Liver (tissue), 9 donors: ENCODE data around the gene ATL2. TPM values are rescaled to one million over a fixed set of nuclear protein-coding genes. Genes with fewer than 3 reads are reported as not detected.

Experiments used
- DNase-seq: peaks from one replicate; pipeline ENCODE4 v3.0.0-alpha.2; 2017; ENCODE audit warnings: low spot score
- H3K27ac ChIP-seq, 2 donors: one replicate each; pipeline ENCODE4 v1.7.0; 2013; ENCODE audit warnings: inconsistent platforms in 2 of 2, low read length in 2 of 2, control low read depth in 1 of 2, low read depth in 1 of 2, mild to moderate bottlenecking in 1 of 2
- H3K27me3 ChIP-seq, 4 donors: one replicate each; pipeline versions ENCODE4 v1.6.1 to v1.7.0; 2013; ENCODE audit warnings: low read length in 3 of 4, inconsistent platforms in 1 of 4, mild to moderate bottlenecking in 1 of 4, moderate library complexity in 1 of 4; ENCODE audit not compliant: control insufficient read depth in 4 of 4, insufficient read depth in 4 of 4
- H3K36me3 ChIP-seq, 4 donors: one replicate each; pipeline versions ENCODE4 v1.6.1 to v1.7.0; 2013; ENCODE audit warnings: low read length in 3 of 4, mild to moderate bottlenecking in 3 of 4, low read depth in 1 of 4, moderate library complexity in 1 of 4; ENCODE audit not compliant: control insufficient read depth in 4 of 4, insufficient read depth in 3 of 4
- H3K4me1 ChIP-seq, 4 donors: one replicate each; pipeline versions ENCODE4 v1.6.1 to v1.7.0; 2013; ENCODE audit warnings: low read length in 3 of 4, mild to moderate bottlenecking in 3 of 4, moderate library complexity in 1 of 4; ENCODE audit not compliant: control insufficient read depth in 4 of 4, insufficient read depth in 4 of 4
- H3K4me3 ChIP-seq, 3 donors: one replicate each; pipeline versions ENCODE4 v1.6.1 to v1.7.0; 2013; ENCODE audit warnings: low read length in 3 of 3, control low read depth in 1 of 3, low read depth in 1 of 3, mild to moderate bottlenecking in 1 of 3
- H3K9ac ChIP-seq, 2 donors: one replicate each; pipeline ENCODE4 v1.7.0; 2013; ENCODE audit warnings: low read length in 2 of 2, mild to moderate bottlenecking in 2 of 2, moderate library complexity in 2 of 2, control low read depth in 1 of 2, low read depth in 1 of 2
- H3K9me3 ChIP-seq, 4 donors: one replicate each; pipeline versions ENCODE4 v1.6.1 to v1.7.0; 2013; ENCODE audit warnings: low read length in 3 of 4; ENCODE audit not compliant: control insufficient read depth in 4 of 4
- ATF3 ChIP-seq: IDR thresholded peaks from 2 replicates; pipeline ENCODE4 v1.6.1; 2016; ENCODE audit warnings: antibody characterized with exemption
- CTCF ChIP-seq: fragments of 150-350 bp; IDR thresholded peaks from 2 replicates; pipeline ENCODE4 v1.5.1; 2017; ENCODE audit warnings: improper control_type of control experiment, low read depth, low read length; ENCODE audit not compliant: missing input control
- EGR1 ChIP-seq, 2 donors: IDR thresholded peaks; 2 replicates each; pipeline ENCODE4 v1.6.1; 2016 to 2018; ENCODE audit warnings: antibody characterized with exemption in 2 of 2, low read depth in 2 of 2
- FOXA1 ChIP-seq: IDR thresholded peaks from 2 replicates; pipeline ENCODE4 v1.6.1; 2016; ENCODE audit warnings: antibody characterized with exemption
- FOXA2 ChIP-seq: IDR thresholded peaks from 2 replicates; pipeline ENCODE4 v1.6.1; 2016; ENCODE audit warnings: antibody characterized with exemption
- GABPA ChIP-seq, 2 donors: IDR thresholded peaks in 1 of 2; conservative IDR thresholded peaks in 1 of 2; 2 replicates each; pipeline ENCODE4 v1.6.1; 2016; ENCODE audit warnings: antibody characterized with exemption in 2 of 2, mild to moderate bottlenecking in 1 of 2, moderate library complexity in 1 of 2
- HNF4A ChIP-seq, 2 donors: conservative IDR thresholded peaks; 2 replicates each; pipeline ENCODE4 v1.6.1; 2016; ENCODE audit warnings: antibody characterized with exemption in 2 of 2, mild to moderate bottlenecking in 2 of 2
- HNF4G ChIP-seq: IDR thresholded peaks from 2 replicates; pipeline ENCODE4 v1.6.1; 2016; ENCODE audit warnings: antibody characterized with exemption
- JUND ChIP-seq, 2 donors: IDR thresholded peaks; 2 replicates each; pipeline ENCODE4 v1.6.1; 2016; ENCODE audit warnings: antibody characterized with exemption in 2 of 2
- MAX ChIP-seq: IDR thresholded peaks from 2 replicates; pipeline ENCODE4 v1.6.1; 2016; ENCODE audit warnings: antibody characterized with exemption
- NR2F2 ChIP-seq: IDR thresholded peaks from 2 replicates; pipeline ENCODE4 v1.6.1; 2016; ENCODE audit warnings: antibody characterized with exemption
- RAD21 ChIP-seq, 2 donors: IDR thresholded peaks; 2 replicates each; pipeline ENCODE4 v1.6.1; 2016; ENCODE audit warnings: antibody characterized with exemption in 2 of 2, mild to moderate bottlenecking in 2 of 2
- RXRA ChIP-seq, 2 donors: IDR thresholded peaks; 2 replicates each; pipeline ENCODE4 v1.6.1; 2017 to 2018; ENCODE audit warnings: antibody characterized with exemption in 2 of 2, mild to moderate bottlenecking in 1 of 2
- SP1 ChIP-seq: IDR thresholded peaks from 2 replicates; pipeline ENCODE4 v1.6.1; 2018; ENCODE audit warnings: antibody characterized with exemption, mild to moderate bottlenecking
- TAF1 ChIP-seq: conservative IDR thresholded peaks from 2 replicates; pipeline ENCODE4 v1.6.1; 2016; ENCODE audit warnings: antibody characterized with exemption, mild to moderate bottlenecking
- YY1 ChIP-seq: IDR thresholded peaks from 2 replicates; pipeline ENCODE4 v1.6.1; 2016; ENCODE audit warnings: antibody characterized with exemption, mild to moderate bottlenecking
- WGBS: extraction: QIAGEN DNeasy Blood & Tissue Kit; methylation state at CpG from one replicate; pipeline ENCODE4 v1.1.7; 2013; 5-methylcytosine and 5-hydroxymethylcytosine counted together
- polyA plus RNA-seq, 2 donors: library from polyadenylated mRNA; stranded (reverse) in 1 of 2; unstranded in 1 of 2; fragments of 200-250 nt in 1 of 2; fragments of >200 nt in 1 of 2; fragmentation: Nextera tagmentation in 1 of 2; extraction: Ambion mirVana in 1 of 2; gene quantifications; one replicate each; pipeline versions ENCODE4 v1.2.1 to v1.2.3, GENCODE V29; 2013 to 2015
- total RNA-seq, 2 donors: library from RNA; depleted of rRNA; stranded (reverse); fragments of >200 nt; gene quantifications; one replicate each; pipeline ENCODE4 v1.2.3, GENCODE V29; 2014
- TF ChIP-seq, protein P1 (sequence below): IDR thresholded peaks from 2 replicates; pipeline ENCODE4 v1.6.1; 2016; ENCODE audit warnings: antibody characterized with exemption
- TF ChIP-seq, protein P2 (sequence below): IDR thresholded peaks from 2 replicates; pipeline ENCODE4 v1.6.1; 2016; ENCODE audit warnings: antibody characterized with exemption, mild to moderate bottlenecking
- donor health status: healthy.
- donor health status: healthy.
- donor health status: healthy.
- donor health status: healthy.
- donor health status: healthy.

ATL2 gene
- total and polyA plus RNA-seq, 4 donors, result 21.0 to 163 (median 45.8) TPM

- WGBS, result 90% methylated on average over 6 of the region's 6 CpGs
- Histone ChIP-seq H3K9ac (no peak overlapping the region), H3K27me3 (no peaks in the 10 kb centered on the region), H3K4me3 (no peak overlapping the region), H3K4me1 (no peaks in the 10 kb centered on the region), H3K9me3 (no peaks in the 10 kb centered on the region), H3K36me3 (no peaks in the 10 kb centered on the region), H3K27ac (no peak overlapping the region)
- no peak for TF ChIP-seq NR2F2
- no peak for TF ChIP-seq CTCF
- no peak for TF ChIP-seq RAD21 (IDR thresholded peaks at IDR 0.05)
- no peak for TF ChIP-seq FOXA1
- TF ChIP-seq EGR1 (IDR thresholded peaks at IDR 0.05; ENCODE audit: low read depth in 2 of 2), result no peak
- TF ChIP-seq, protein P1, sequence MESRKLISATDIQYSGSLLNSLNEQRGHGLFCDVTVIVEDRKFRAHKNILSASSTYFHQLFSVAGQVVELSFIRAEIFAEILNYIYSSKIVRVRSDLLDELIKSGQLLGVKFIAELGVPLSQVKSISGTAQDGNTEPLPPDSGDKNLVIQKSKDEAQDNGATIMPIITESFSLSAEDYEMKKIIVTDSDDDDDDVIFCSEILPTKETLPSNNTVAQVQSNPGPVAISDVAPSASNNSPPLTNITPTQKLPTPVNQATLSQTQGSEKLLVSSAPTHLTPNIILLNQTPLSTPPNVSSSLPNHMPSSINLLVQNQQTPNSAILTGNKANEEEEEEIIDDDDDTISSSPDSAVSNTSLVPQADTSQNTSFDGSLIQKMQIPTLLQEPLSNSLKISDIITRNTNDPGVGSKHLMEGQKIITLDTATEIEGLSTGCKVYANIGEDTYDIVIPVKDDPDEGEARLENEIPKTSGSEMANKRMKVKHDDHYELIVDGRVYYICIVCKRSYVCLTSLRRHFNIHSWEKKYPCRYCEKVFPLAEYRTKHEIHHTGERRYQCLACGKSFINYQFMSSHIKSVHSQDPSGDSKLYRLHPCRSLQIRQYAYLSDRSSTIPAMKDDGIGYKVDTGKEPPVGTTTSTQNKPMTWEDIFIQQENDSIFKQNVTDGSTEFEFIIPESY, result no peak
- no peak for DNase-seq
Observed at GRCh38 chr2:38263293-38263692, 113.8 kb downstream of the ATL2 start.

GRCh38 chr2:38262069-38262871 lies 114.8 kb downstream of the ATL2 start:
- WGBS, result 92% methylated on average over 14 of the region's 14 CpGs
- Histone ChIP-seq H3K4me1 (no peaks in the 10 kb centered on the region), H3K9ac (no peak overlapping the region), H3K27me3 (no peaks in the 10 kb centered on the region), H3K27ac (no peak overlapping the region), H3K36me3 (no peaks in the 10 kb centered on the region), H3K9me3 (no peaks in the 10 kb centered on the region), H3K4me3 (no peak overlapping the region)
- DNase-seq, result no peak
- TF ChIP-seq HNF4A (conservative IDR thresholded peaks at IDR 0.05) (no peak), EGR1 (IDR thresholded peaks at IDR 0.05; ENCODE audit: low read depth in 2 of 2) (no peak), GABPA (IDR thresholded peaks at IDR 0.05 in 1 of 2, conservative IDR thresholded peaks at IDR 0.05 in 1 of 2) (no peak), FOXA1 (no peak), JUND (IDR thresholded peaks at IDR 0.05) (no peak), FOXA2 (no peak), ATF3 (no peak), YY1 (no peak), RAD21 (IDR thresholded peaks at IDR 0.05) (no peak), SP1 (no peak), CTCF (no peak), MAX (no peak), RXRA (IDR thresholded peaks at IDR 0.05) (no peak), NR2F2 (no peak), TAF1 (no peak), HNF4G (no peak)
- TF ChIP-seq, protein P2, sequence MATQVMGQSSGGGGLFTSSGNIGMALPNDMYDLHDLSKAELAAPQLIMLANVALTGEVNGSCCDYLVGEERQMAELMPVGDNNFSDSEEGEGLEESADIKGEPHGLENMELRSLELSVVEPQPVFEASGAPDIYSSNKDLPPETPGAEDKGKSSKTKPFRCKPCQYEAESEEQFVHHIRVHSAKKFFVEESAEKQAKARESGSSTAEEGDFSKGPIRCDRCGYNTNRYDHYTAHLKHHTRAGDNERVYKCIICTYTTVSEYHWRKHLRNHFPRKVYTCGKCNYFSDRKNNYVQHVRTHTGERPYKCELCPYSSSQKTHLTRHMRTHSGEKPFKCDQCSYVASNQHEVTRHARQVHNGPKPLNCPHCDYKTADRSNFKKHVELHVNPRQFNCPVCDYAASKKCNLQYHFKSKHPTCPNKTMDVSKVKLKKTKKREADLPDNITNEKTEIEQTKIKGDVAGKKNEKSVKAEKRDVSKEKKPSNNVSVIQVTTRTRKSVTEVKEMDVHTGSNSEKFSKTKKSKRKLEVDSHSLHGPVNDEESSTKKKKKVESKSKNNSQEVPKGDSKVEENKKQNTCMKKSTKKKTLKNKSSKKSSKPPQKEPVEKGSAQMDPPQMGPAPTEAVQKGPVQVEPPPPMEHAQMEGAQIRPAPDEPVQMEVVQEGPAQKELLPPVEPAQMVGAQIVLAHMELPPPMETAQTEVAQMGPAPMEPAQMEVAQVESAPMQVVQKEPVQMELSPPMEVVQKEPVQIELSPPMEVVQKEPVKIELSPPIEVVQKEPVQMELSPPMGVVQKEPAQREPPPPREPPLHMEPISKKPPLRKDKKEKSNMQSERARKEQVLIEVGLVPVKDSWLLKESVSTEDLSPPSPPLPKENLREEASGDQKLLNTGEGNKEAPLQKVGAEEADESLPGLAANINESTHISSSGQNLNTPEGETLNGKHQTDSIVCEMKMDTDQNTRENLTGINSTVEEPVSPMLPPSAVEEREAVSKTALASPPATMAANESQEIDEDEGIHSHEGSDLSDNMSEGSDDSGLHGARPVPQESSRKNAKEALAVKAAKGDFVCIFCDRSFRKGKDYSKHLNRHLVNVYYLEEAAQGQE, result no peak
- TF ChIP-seq, protein P1, result no peak
